Right lobe of liver (tissue), 4 donors: ENCODE results near the gene TSC22D1.

Experiments
- POLR2A ChIP-seq: fragments of 450-650 bp; IDR thresholded peaks from one replicate; pipeline ENCODE4 v1.6.1; 2017; ENCODE audit warnings: antibody characterized with exemption, mild to moderate bottlenecking
- TF ChIP-seq, protein P1 (sequence below), 4 donors: fragments of 200-600 bp in 3 of 4; fragments of 450-650 bp in 1 of 4; IDR thresholded peaks; one replicate each; pipeline versions ENCODE4 v1.5.1 to v1.8.0; 2016 to 2022; ENCODE audit warnings: antibody characterized with exemption in 4 of 4, mild to moderate bottlenecking in 2 of 4
- donor health status: DM: no; HTN: no; CAD: no.
- donor health status: DM: no; HTN: no; CAD: no.
- donor health status: DM: no; HTN: yes; CAD: no.

DNA sequence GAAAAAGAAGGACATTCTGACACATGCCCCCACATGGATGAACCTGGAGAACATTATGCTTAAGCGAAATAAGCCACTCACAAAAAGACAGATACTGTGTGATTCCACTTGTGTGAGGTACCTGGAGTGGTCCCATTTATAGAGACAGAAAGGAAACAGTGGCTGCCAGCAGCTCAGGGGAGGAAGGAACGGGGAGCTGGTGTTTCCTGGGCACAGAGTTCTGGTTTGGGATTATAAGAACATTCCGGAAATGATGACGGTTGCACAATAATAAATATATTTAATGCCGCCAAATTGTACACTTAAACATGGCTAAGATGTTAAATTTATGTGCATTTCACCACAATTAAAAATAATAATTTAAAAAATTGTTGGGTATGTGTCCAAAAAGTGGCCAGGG lies 169.5 kb downstream of the TSC22D1 start:
- TF ChIP-seq, protein P1, sequence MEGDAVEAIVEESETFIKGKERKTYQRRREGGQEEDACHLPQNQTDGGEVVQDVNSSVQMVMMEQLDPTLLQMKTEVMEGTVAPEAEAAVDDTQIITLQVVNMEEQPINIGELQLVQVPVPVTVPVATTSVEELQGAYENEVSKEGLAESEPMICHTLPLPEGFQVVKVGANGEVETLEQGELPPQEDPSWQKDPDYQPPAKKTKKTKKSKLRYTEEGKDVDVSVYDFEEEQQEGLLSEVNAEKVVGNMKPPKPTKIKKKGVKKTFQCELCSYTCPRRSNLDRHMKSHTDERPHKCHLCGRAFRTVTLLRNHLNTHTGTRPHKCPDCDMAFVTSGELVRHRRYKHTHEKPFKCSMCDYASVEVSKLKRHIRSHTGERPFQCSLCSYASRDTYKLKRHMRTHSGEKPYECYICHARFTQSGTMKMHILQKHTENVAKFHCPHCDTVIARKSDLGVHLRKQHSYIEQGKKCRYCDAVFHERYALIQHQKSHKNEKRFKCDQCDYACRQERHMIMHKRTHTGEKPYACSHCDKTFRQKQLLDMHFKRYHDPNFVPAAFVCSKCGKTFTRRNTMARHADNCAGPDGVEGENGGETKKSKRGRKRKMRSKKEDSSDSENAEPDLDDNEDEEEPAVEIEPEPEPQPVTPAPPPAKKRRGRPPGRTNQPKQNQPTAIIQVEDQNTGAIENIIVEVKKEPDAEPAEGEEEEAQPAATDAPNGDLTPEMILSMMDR (IDR thresholded peaks at IDR 0.05), result no peak
- TF ChIP-seq POLR2A, result no peak
